SIG-M5 treated with dmso at 0.1 percent for 504 hours (cell line): ENCODE measurements around the gene CKS2.

Experiments used
- DNase-seq: peaks from one replicate; lab custom pipeline; 2025; ENCODE audit not compliant: unreplicated experiment; lab: John Stamatoyannopoulos, UW

The CKS2 gene

DNA sequence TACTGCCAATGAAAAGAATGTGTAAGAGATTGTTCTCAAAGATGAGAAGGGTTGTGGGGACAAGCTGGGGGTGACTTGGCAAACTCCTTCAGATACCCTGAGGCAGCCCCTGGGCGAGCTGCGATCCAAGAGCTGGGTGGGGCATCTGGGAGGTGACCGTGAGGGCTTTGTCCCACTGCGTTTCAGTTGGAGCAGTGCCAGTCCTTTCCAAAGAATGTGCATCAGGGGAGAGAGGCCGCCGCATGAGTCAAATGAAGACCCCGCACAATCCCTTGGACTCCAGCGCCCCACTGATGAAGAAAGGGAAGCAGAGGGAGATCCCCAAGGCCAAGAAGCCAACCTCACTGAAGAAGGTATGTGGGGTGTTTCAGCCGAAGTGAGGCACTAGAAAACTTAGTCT lies 35.7 kb downstream of the CKS2 start:
- no peak for DNase-seq

DNA sequence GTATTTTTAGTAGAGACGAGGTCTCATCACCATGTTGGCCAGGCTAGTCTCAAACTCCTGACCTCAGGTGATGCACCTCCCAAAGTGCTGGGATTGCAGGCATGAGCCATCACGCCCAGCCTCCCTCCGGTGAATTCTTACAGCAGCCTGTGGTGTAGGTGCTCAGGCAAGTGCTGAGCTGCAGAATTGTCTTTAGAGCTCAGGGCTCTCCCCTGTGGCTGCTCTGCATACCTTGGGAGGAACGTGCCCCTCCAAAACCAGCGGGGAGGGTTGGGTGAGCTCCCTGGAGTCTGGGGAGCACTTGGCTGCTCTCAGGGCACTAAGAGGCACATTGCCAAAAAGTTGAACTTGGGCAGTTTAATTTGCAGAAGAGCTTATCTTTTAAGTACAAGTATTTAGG lies 36.7 kb downstream of the CKS2 start:
- no peak for DNase-seq

DNA sequence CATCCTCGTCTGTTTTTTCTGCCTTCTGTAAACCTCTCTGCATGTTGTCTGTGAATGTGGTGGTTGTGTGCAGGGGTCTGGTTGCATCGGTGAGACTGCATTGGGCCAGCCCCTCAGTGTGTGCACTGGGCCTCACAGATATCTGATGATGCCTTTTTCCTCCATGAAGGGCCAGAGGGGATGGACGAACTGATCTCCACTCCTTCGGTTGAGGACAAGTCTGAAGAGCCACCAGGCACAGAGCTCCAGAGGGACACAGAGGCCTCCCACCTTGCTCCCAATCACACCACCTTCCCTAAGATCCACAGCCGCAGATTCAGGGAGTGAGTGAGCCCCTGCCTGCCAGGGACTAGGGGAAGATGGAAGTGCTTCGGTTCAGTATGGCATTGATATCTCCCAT lies 38.6 kb downstream of the CKS2 start:
- no peak for DNase-seq

DNA sequence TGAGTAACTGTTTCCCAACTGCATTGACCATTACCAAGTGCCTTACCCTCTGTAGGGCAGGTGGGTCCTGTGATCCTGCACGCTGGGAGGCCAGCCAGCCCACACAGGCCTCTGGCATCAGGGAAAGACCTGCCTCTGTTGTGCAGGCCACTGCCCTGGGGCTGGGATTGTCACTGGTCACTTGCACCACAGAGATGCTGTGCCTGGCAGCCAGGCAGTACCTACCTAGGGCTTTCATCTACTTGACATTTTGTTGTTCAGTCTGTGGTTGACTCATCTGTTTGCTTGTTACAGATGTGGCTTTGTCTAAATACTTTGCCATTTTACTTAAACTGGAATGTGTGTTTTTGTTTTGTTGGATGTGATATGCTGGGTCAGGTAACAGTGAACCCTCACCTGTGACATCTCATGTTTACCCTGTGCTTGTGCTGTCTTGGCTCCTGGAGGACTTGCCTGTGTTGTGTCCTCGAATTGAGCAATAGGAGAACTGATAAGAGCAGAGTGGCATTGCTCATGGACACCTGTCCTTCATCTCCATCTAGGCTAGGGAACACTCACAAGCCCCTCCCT lies 40.1 kb downstream of the CKS2 start:
- no peak for DNase-seq

DNA sequence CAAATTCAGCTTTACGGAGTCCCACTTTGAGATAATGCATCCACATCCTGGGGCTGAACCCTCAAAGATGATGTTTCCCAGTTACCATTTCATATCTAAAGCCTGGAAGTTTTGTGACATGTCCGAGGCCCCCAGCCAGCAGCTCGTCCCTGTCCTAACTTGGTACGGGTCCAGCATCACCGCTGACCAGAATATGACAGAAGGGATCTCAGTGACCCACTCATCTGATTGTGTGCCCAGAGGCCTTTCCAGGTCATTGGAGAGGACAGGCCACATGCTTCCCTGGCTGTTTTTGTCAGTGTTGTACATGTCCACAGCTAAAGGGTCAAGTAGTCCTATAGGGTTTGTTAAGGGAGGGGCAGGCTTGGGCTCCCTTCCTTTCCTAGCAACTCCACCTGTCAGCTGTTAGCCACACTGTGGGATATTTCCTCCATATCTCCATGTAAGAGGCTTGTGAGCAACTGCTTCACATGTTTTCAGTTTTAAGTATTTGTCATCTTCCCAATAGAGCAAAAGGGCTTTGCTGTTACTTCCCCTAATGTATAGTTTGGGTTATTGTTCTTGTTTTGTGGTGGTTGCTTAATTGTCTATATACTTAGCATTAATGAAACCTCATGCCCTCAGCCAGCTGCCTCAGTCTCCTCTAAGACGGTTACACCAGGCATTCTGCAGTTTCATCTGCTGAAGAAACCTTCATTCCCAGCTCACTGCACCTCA lies 40.7 kb downstream of the CKS2 start:
- DNase-seq: peak; percentile 12

DNA sequence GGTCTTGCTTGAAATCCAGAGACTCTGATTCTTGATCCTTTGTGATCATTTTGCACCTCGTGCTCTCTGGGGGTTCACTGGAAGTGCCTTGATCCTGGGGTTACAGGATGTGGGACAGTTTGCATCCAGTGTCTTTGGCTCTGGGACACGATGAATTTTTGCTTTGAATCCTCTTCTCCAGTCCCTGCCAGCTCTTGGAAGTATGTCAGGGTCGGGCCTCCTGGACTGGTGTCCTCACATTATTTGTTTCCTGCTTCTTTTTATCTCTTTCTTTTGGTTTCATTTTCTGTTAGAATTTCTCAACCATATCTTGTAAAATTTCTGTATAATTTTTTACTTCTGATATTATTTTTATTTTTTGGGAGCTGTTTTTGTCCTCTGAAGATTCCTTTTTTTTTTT lies 41.5 kb downstream of the CKS2 start:
- no peak for DNase-seq

DNA sequence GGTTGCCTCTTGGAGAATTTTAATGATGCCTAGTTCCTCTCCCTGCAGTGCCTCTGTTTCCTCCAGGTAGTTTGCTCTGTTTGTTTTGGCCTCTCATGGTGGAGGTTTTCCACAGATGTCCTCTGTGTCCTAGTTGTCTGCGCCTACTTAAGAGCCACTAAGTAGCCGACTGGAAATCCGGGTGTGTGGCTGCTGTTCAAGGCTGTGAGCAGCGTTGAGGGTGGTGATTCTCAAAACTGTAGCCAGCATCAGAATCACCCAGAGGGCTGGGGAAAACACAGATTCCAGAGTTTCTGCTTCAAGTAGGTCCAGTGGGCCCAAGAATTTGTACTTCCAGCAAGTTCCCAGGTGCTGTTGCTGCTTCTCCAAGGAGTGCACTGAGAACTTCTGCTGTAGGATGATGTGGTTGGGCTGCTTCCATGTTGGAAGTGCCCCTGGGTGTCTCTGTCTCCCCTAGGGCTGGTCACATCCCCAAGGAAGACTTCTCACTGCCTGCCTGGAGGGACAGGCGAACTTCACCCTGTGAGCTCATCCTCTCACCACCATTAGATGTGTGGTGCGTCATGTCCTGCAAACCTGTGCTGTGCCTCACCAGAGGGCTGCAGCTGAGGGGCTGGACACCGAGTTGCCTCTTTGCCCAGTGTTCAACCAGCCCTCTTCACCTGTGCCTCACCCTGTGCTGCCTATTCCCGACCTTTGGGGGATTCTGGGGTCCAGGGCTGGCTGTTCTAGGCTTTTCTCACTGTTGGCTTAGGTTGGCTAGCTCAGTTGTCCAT lies 42.1 kb downstream of the CKS2 start:
- no peak for DNase-seq

DNA sequence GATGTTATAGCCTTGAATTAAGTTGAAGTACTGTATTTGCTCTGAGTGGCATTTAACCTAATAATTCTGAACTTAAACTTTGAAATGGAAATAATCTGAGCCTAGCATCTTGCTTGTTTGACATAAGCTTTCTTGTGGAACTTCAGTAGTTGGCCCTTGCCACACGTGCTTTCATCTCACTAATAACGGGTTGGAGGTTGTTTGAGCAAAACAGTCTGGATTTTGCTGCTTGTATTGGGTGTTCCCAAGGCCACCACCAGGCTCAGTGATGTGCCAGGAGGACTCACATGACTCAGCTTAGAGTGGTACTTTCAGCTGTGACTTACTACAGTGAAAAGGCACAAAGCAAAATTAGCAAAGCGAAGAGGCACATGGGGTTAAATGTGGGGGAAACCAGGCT lies 43.0 kb downstream of the CKS2 start:
- DNase-seq: no peak

DNA sequence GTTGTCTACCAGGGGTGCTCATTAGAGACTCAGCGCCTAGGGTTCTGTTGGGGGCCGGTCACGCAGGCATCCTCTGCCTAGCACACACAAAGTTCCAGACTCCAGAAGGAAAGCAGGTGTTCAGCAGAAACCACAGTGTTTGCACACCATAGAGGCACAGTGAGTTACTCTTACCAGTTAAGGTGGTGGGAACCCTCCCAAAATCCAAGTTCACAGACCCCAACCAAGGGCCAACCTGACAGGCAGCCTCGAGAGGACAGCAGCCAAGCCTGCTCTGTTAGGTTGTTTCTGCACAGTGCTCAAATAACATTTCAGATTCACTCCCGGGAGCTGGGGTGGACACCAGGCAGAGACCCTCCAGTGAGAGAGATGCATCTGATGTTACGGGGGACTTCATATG lies 43.5 kb downstream of the CKS2 start:
- DNase-seq: no peak

DNA sequence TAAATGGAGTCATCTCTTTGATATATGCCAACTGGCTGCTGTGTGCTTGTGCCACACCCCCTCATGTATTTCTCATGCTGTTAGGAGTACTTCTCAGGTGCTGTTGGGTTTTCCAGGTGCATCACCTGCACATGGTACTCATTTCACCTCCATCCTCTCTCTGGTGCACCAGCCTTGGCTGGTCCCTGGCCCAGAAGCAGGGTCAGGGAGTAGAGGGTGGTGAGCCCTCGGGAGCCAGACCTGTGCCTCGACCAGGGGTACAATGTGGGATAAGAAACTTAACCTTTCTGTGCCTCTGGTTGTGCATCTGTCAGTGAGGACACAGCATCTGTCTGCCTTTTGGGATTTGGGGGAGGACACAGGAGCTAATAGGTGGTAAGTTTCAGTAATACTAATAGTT lies 45.8 kb downstream of the CKS2 start:
- no peak for DNase-seq

DNA sequence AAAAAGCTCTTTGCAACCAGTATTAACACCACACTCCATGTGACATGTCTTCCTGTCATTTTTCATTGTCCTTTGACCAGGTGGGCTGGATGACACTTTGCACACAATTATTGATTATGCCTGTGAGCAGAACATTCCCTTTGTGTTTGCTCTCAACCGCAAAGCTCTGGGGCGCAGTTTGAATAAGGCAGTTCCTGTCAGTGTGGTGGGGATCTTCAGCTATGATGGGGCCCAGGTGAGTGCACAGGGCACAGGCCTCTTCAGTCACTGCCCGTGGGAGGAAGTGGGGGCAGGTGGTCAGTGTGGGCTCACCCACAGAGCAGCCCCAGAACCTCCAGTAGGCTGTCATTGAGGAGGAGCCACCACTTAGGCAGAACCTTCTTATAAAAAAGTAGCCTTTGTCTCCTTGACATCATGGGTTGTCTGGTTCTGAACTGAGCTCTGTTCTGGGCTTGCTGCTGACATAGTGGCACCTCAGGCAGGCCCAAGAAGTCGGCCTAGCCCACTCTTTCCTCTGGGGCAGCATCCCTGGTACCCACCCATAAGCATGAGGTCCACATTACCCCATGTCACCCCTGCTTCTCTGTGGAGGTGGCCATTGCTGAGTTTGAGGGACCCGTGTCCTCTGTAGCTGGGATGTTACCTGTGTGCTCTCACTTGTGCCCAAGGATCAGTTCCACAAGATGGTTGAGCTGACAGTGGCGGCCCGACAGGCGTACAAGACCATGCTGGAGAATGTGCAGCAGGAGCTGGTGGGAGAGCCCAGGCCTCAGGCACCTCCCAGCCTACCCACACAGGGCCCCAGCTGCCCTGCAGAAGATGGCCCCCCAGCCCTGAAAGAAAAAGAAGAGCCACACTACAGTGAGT lies 46.6 kb downstream of the CKS2 start:
- DNase-seq: no peak

DNA sequence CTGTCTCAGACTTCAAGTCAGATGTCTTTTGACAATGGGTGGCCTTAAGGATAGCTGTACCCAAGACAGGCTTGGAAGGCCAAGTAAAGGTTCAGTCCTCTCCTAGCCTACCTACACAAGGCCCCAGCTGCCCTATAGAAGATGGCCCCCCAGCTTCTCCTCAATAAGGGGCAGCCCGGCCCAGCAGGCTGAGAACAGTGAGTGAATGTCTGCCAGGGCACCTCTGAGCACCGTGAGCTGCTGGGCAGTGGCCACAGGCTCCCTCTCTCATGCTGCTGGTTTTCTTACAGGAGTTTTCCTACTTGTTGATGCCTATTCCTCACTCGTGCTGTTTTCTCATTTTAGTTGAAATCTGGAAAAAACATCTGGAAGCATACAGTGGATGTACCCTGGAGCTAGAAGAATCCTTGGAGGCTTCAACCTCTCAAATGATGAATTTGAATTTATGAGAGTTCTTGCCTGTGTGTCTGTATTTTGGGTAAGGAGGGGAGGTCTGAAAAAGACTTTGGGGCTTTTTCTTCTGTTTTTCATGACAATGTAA lies 47.5 kb downstream of the CKS2 start:
- no peak for DNase-seq

DNA sequence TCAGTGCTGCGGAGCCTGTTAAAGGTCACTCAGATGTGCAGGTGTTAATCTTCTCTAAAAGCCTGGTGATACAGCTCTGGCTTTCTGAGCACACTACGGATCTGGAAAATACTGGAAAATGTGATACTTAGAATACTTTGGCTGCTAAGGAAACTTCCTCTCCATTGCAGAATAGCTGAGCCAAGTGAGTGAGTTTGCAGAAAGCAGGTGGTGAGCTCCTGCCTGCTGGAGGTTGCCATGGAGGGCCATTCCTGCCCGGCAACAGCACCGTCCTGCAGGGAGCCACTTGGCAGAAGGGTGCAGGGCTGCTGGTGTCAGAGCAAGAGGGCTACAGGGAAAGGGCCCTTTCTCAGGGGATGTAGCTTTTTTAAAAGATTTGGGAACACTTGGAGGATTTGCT lies 48.0 kb downstream of the CKS2 start:
- DNase-seq: no peak

DNA sequence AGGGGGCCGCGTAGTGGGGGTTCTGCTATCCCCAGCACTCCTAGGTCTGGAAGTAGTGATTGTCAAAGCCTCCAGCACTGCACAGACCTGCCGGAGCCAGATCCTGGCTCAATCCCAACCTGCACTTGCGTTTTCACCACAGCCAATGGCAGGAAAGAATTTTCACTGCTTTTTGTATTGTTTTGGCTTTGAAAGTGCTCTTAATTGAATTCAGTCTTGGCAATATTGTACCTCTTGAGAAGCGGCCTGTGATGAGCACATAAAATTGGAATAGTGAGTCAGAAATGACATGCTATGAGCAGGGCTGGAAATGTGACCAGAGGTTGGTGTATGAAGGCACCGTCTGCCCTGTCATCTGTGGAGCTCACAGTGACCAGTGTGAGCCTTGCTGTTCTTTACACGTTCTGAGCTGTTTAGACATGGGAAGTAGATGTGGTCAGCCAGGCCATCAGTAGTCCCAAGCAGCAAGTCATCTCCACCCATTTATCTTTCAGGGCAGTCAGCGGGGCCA lies 48.8 kb downstream of the CKS2 start:
- DNase-seq: no peak

DNA sequence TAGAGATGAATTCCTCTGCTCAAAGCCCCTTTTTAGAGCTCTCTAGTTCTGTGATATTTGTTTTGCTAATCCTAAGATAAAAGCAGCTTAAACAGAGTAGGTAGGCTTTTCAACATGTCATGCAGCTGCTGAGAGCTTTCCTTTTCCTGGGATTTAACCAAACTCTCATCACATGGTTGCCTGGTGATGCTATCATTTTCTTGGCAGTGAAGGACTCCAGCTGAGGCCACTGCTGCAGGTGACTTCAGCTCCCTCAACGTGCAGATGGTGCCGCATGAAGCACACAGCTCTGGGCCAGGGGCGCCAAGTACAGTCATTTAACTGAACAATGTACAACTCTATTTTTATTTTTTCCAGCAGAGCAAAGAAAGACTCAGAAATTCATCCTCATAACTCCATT lies 49.5 kb downstream of the CKS2 start:
- no peak for DNase-seq

DNA sequence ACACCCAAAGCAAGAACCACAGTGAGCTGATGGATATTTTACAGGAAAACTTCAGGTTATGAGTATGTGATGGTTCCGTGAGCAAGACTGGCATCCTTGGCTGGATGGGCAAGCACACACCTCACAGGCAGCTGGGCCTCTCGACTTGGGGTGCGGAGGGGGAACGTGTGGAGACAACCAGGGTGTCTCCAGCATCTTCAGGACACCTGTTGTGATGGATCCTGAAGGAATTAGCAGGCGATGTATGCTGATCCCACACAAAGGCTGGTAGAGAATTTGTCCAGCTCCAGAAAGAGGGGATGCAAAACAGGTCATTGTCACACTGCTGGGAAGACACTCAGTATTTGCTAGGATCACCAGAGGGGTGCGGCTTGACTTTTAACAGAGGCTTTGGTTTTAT lies 50.0 kb downstream of the CKS2 start:
- DNase-seq: no peak

DNA sequence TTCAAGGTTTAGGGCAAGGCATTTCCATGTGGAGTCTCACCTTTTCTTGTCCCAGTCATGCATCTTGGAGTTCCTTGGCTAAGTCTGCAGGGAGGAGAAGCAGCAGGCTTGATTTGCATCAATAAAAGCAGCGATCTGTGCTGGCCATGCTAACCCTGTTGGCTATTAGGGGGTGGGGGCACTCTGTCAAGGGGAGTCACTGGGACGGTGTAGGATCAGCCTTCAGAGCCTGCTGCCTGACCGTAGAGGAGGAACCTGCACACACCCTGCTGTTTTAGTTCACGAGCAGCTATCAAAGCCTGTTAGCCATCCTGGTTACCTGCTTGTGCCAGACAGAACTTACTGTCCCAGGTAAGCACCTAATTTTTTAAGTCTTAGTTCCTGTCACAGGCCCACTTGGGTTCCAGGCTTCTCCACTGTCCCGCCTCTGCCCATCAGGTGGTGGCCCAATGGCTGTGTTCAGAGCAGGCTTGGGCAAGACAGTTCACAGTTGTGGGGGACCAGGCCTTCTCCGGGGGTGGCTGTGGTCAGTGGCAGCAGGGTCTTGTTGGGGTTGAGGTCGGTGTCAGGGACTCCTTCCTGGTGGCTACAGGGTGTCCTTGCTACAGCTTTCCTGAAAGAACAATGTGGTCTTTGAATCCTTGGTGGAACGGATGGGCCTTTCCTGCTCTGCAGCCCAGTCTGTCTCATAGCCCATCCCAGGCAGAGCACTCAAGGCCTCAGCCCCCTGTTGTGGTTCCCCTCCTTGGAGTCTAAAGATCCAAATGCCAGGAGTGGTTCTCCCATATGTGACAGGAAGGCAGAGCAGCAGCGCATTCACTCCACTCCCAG lies 51.0 kb downstream of the CKS2 start:
- no peak for DNase-seq

DNA sequence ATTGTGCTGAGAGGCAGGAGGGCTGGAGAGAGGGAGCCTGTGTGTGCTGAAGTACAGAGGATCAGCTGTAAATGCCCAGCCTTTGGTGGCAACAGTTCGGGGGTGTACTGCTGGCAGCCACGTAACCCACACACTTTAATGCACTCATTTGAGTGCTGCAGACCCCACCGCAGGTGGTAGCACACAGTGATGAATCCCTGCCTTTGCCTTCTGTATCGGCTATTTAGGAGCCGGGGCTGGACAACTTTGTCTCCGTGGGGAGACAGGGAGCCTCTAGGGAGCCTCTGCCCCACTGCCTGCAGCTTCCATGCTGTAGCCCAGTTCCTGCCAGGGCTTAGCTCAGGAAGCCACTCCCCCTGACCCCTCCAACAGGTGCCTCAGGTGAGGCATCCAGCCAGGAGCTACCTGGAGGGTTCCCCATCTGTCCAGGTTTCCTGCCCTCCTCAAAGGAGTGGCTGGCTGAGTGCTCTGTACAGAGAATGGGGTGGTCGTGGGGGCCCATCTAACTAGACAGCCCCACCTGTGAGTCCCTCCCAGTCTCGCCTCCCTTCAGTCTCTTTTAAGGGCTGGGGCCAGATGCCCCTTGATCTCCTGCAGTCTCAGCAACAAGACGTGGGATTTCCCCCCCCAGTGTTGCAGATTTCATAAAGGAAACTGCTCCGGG lies 51.8 kb downstream of the CKS2 start:
- DNase-seq: no peak

DNA sequence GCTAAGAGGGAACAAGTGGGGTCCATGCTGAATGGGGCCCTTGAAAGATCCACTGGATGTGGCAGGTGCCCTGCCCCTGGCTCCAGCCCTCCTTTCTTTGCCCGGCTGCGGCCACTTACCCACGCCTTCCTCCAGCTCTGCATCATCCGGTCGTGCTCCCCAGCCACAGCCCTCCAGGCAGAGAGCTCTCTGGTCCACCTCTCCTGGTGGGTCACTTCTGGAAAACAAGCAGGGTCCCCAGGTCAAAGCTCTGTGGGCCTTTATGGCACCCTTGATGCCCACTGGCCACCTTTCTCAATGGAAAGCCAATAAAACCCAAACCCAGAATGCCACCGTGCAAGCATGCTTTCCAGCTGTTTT lies 52.3 kb downstream of the CKS2 start:
- DNase-seq: no peak
